ENCODE results near the gene TNFRSF8. TPM values are rescaled to one million over a fixed set of nuclear protein-coding genes. Genes with fewer than 3 reads are reported as not detected.

The TNFRSF8 gene
- polyA plus RNA-seq, 1 of the 3 experiments (the other 2 are of a cell fraction) = 0.07 TPM

- TF ChIP-seq, protein P1, sequence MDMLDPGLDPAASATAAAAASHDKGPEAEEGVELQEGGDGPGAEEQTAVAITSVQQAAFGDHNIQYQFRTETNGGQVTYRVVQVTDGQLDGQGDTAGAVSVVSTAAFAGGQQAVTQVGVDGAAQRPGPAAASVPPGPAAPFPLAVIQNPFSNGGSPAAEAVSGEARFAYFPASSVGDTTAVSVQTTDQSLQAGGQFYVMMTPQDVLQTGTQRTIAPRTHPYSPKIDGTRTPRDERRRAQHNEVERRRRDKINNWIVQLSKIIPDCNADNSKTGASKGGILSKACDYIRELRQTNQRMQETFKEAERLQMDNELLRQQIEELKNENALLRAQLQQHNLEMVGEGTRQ (IDR thresholded peaks at IDR 0.05; ENCODE audit: borderline replicate concordance, low read depth, low read length) = no peak
- TF ChIP-seq POLR2AphosphoS5 (IDR thresholded peaks at IDR 0.05; ENCODE audit: low read depth, low read length) = no peak
- TF ChIP-seq, protein P2, sequence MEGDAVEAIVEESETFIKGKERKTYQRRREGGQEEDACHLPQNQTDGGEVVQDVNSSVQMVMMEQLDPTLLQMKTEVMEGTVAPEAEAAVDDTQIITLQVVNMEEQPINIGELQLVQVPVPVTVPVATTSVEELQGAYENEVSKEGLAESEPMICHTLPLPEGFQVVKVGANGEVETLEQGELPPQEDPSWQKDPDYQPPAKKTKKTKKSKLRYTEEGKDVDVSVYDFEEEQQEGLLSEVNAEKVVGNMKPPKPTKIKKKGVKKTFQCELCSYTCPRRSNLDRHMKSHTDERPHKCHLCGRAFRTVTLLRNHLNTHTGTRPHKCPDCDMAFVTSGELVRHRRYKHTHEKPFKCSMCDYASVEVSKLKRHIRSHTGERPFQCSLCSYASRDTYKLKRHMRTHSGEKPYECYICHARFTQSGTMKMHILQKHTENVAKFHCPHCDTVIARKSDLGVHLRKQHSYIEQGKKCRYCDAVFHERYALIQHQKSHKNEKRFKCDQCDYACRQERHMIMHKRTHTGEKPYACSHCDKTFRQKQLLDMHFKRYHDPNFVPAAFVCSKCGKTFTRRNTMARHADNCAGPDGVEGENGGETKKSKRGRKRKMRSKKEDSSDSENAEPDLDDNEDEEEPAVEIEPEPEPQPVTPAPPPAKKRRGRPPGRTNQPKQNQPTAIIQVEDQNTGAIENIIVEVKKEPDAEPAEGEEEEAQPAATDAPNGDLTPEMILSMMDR (IDR thresholded peaks at IDR 0.05) = no peak
Measured at GRCh38 chr1:12180315-12180714, 117.2 kb downstream of the TNFRSF8 start (continued).

- WGBS (ENCODE audit: low lambda C conversion rate) = 69% methylated on average over 3 of the region's 7 CpGs
- Histone ChIP-seq H3K4me1 (ENCODE audit: control insufficient read depth in 1 of 2, insufficient read depth in 2 of 2, low read depth in 1 of 2, low read length in 1 of 2) (peaks cover 17 to 28% of the 10 kb centered on the region in 2 experiments), H3K9me2 (no peaks in the 10 kb centered on the region), H3F3A (replicated peaks; ENCODE audit: insufficient read depth) (peaks cover 4% of the 10 kb centered on the region), H3K4me3 (ENCODE audit: low read depth in 2 of 2, low read length in 1 of 2) (no peak overlapping the region), H3K79me2 (ENCODE audit: insufficient read depth) (no peaks in the 10 kb centered on the region), H3K36me3 (replicated peaks in 1 of 2; ENCODE audit: control insufficient read depth in 1 of 2, insufficient read depth in 2 of 2, low read length in 1 of 2) (no peaks in the 10 kb centered on the region), H2AFZ (ENCODE audit: low read depth) (no peak overlapping the region), H3K27ac (ENCODE audit: low read depth in 2 of 2, low read length in 1 of 2) (no peak overlapping the region), H3K4me2 (no peak overlapping the region), H3K27me3 (ENCODE audit: insufficient read depth) (no peaks in the 10 kb centered on the region), H4K20me1 (ENCODE audit: insufficient read depth) (no peaks in the 10 kb centered on the region), H3K9ac (no peak overlapping the region), H3K9me3 (no peaks in the 10 kb centered on the region)
- TF ChIP-seq MXI1 (IDR thresholded peaks at IDR 0.05; ENCODE audit: low read depth, low read length) = no peak
- TF ChIP-seq, protein P2 (IDR thresholded peaks at IDR 0.05) = no peak
- TF ChIP-seq RAD21 (IDR thresholded peaks at IDR 0.05; ENCODE audit: low read length) = no peak
- TF ChIP-seq GABPA (IDR thresholded peaks at IDR 0.05; ENCODE audit: low read depth) = no peak
- TF ChIP-seq TCF12 (IDR thresholded peaks at IDR 0.05) = no peak
- TF ChIP-seq RCOR1 (IDR thresholded peaks at IDR 0.05; ENCODE audit: low read length) = no peak
- no peak for TF ChIP-seq YY1 (IDR thresholded peaks at IDR 0.05; ENCODE audit: low read depth)
- no peak for TF ChIP-seq SMC3 (IDR thresholded peaks at IDR 0.05; ENCODE audit: low read depth, low read length)
- TF ChIP-seq ELF1 (IDR thresholded peaks at IDR 0.05) = no peak
- TF ChIP-seq NFIC (IDR thresholded peaks at IDR 0.05; ENCODE audit: borderline replicate concordance) = no peak
- TF ChIP-seq FOSL2 (IDR thresholded peaks at IDR 0.05; ENCODE audit: borderline replicate concordance, low read depth) = no peak
- no peak for TF ChIP-seq GATA2 (CRISPR knock-in tag; IDR thresholded peaks at IDR 0.05)
- no peak for TF ChIP-seq MEF2A (IDR thresholded peaks at IDR 0.05; ENCODE audit: borderline replicate concordance, low read depth)
- TF ChIP-seq, protein P3, sequence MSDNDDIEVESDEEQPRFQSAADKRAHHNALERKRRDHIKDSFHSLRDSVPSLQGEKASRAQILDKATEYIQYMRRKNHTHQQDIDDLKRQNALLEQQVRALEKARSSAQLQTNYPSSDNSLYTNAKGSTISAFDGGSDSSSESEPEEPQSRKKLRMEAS (IDR thresholded peaks at IDR 0.05; ENCODE audit: low read depth) = no peak
- TF ChIP-seq, protein P1 (IDR thresholded peaks at IDR 0.05; ENCODE audit: borderline replicate concordance, low read depth, low read length) = no peak
- DNase-seq = no peak
- ChIA-PET POLR2A (interaction anchor here (1.0 kb wide), 1 partner anchor 26 kb away, joined by 4 read pairs; no protein-coding TSS in a partner anchor), CTCF (interaction anchor here (4.4 kb wide), 1 partner anchor 56 kb away, joined by 29 read pairs; no protein-coding TSS in a partner anchor)
Measured at GRCh38 chr1:12180903-12181302, 117.8 kb downstream of the TNFRSF8 start.
